EL (cell line): ENCODE data around the gene TCP10L.
"Not testable (repeated sequence)": the region's sequence is repeated elsewhere in the genome, so short reads cannot be mapped to it uniquely, and the experiment has no call there.

ENCODE experiments used
- DNase-seq: peaks from one replicate; pipeline ENCODE4 v3.0.0-alpha.2; 2016

Gene TCP10L

DNA sequence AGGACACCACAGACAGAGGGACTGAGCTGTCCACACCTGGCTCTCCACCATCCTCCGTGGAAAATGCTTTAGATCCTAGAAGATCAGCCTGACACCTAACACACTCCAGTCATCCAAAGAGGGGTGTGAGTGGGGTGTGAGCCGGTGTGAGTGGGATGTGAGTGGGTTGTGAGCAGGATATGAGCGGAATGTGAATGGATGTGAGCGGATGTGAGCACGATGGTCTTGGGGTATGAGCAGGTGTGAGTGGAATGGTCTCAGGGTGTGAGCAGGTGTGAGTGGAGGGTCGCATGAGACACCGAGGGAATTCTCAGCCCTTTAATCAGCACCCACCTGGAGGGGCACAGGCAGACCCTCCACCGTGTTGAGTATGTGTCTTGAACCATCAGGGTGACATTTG is 851 bp downstream of the TCP10L start:
- DNase-seq = no peak

DNA sequence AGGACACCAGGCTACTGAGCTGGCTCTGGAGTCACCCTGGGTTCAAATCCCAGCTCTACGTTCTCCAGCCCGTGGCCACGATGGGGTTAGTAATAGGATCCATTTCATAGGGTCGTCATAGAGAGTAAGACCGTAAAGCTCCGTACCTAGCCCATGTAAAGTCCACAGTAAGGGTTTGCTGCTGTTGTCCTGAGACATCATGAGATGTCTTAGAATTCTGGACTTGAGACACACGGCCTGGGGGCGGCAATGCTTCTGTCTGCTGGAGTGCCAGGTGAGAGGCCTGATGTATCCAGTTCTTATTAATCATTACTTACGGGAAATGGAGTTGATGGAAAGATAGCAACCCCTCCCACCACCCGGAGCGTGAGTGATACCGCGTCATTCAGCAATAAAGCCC is 3.6 kb downstream of the TCP10L start:
- no peak for DNase-seq

DNA sequence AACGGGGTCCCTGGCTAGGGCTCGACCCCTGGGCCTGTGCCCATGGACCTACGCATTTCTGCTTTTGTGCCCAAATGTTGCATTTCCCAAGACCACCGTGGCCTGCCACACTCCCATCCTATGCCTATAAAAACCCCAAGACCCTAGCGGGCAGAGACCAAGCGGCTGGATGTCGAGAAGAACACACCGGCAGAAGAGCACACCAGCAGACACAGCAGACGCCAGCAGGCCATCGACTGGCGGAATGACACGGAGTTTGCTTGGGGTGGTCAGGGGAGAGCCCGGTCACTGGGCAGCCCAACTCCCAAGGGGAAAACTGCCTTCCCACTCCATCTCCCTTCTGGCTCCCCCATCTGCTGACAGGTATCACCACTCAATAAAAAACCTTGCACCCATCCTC is 4.4 kb downstream of the TCP10L start:
- no peak for DNase-seq

DNA sequence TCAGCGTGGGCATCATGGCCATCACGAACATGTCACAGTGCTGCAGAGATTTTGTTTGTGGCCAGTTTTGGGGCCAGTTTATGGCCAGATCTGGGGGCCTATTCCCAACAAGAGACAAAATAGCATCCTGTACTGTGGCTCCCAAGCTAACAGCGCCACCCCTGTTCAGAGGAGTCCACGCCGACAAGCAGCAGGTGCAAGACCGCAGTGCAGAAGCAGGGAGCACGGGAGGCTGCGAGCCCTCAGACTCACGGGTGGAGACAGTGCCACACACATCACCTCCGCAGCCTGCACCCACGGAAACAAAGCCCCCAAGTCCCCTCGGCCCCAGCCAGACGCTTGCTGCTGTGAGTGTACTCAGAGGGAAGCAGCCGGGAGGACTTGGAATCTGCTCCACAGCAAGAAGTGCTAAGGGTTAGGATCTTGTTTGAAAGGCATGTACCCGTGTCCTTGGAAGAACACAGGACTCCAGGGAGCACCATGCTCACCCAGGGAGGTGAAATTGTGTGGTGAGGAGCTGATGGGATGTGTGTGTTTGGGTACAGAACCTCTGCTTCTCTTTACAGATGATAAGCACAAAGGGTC is 7.1 kb downstream of the TCP10L start:
- DNase-seq = peak; percentile 14

DNA sequence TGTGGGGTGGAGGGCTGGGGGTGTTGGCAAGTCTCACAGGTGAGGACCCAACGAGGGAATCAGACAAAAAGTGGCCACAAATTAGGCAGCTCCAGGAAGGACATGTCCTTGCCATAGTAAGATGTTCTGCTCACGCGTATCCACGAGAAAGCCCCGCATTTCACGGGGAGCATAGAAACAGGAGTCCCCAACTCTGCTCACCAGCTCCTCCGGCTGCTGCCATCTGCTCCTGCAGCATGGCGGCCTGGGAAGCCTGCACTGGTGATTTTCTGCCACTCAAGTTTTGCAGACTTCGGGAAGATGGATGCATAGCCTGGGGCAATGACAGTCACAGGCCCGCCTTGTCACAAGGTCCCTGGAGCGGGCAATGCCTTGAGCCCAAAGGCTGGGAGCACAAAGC is 9.3 kb downstream of the TCP10L start:
- DNase-seq = no peak

DNA sequence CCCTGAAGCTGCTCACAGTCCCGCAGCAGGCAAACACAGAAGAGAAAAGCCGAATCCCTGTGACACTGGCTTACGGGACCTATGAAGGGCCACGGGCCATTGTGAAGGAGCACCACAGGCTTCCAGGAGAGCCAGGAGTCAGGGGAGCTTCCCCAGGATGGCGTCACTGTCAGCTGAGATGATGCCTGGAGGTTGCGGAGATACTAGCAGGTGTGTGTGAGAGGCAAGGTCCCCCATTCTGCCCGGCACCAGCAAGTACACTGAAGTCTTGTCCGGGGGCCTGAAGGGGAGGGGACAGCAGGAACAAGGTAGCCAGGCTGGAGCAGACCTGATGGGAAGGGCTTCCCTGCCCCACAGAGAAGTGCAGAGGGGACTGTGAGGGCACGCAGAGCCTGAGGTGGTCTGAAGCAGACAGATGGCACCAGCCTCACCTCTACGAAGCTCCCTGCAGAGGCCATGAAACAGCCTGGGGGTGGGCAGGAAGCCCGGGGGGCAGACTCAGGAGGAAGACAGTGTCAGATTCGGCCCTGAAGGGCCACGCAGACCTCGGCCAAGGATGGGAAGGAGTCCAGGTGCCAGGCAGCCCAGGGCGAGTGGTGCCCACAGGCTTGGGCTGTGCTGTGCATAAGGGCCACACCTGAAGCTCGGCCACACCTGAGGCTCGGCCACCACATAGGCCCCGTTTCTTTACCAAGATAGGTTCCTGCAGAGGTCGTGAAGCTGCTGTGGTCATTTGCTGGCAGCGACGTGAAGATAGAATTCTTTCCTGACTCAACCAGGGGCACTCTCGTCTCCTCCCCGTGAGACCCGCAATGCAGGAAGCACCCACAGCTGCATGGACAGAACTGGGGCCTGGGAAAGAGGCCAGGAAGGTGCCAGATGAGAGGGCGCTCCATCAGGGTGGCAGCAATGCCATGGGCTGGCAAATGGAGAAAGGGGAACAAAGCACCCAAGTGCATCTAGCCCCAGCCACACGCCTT is 10.1 kb downstream of the TCP10L start:
- no peak for DNase-seq

DNA sequence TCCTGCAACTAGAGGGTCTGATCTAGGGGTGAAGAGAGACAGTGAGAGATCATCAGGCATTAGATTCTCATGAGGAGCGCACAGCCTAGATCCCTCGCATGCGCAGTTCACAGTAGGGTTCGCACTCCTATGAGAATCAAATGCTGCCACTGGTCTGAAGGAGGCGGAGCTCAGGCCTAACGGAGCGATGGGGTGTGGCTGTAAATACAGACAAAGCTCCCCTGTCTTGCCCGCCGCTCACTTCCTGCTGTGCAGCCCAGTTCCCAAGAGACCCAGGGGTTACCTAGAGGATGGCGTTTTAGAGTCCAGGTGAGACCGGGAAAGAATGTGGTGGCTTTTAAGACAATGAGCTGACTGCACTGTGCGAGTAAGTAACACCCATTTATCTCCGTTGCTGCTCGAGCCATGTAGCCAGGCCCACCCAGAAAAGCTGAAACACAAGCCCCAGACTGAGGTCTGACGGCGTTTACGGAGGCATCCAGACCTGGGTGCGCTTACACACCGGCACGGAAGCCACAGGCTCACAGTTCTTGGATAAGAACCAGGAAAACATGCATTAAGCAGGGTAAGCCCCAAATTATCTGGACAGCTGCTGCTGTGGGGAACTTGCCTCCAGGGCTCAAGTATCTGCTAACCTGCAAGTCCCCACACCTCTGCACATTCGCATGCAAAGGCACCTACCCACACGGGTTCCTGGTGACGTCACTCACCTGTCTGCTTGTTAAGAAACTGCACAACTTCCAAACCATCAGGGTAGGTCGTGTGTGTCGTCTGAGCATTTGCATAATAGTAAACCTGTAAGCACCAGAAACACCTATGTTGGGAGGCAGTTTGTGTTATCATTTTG is 12.5 kb downstream of the TCP10L start:
- DNase-seq = no peak

DNA sequence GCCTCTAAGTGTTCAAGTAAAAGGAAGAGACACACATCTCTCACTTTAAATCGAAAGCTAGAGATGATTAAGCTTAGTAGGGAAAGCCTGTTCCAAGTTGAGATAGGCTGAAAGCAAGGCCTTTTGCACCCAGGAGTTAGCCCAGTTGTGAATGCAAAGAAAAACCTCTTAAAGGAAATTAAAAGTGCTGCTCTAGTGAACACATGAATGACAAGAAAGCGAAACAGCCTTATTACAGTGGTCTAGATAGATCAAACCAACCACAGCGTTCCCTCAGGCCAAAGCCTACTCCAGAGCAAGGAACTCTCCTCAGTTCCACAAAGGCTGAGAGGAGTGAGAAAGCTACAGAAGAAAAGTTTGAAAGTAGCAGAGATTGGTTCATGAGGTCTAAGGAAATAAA is 14.9 kb downstream of the TCP10L start:
- no peak for DNase-seq

DNA sequence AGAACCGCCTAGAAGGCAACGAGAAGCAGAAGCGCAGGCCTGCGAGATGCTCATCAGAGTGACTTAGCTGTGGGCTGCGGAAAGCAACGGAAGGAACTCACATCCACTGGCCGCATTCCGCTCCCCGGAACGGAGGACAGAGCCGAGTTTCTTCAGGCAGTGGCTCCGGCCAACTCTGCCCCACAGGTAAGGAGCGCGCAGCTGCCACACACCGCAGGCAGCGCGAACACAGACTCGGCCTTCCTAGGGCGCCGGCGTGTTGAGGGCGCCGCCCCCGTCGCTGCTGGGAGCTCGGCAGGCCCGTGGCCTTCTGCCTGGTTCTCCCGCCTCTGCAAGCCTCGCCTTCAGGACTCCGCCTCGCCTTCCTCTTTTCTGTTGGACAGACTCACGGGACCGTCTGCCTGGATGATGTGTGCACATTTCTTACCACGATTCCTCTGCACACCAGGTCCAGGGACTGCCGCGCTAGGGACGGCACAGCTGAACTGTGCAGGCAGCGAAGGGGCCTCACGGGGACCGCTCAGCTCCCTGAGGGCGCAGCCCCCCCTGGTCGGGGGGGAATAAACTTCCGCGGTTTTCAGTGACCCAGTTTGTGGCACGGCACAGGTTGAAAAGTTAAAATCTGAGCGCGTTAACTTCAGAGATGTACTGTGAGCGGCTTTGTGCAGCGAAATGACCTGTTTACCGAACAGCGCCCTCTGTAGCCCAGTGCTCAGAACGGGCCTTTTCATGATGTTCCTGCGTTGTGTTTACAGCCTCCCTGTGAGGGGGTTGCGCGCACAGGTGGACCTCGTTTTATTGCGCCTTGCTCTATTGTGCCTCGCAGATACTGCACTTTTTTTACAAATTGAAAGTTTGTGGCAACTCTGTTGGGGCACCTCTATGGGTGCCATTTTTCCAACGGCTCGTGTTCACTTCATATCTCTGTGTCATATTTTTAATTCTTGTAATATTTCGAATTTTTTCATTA is 15.8 kb downstream of the TCP10L start:
- peak; percentile 82 for DNase-seq

DNA sequence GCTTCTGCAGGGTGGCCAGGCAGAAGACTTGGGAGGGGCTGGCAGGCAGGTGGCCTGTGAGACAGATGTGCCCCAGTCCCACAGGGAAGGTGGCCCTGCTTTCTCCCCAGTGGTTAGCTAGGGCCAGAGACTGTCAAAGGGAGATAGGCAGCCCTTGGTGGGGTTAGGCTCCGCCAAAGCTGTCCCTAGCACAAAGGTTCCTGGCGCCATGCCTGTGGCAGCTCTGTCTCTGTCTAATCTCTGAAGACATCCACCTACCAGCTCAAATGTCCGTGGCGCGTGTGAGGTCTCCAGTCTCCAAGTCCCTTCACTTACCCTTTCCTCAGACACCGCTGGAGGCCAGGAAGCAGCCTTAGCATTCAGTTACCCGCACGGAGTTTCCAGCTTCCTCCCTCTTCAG is 17.7 kb downstream of the TCP10L start:
- DNase-seq = no peak

DNA sequence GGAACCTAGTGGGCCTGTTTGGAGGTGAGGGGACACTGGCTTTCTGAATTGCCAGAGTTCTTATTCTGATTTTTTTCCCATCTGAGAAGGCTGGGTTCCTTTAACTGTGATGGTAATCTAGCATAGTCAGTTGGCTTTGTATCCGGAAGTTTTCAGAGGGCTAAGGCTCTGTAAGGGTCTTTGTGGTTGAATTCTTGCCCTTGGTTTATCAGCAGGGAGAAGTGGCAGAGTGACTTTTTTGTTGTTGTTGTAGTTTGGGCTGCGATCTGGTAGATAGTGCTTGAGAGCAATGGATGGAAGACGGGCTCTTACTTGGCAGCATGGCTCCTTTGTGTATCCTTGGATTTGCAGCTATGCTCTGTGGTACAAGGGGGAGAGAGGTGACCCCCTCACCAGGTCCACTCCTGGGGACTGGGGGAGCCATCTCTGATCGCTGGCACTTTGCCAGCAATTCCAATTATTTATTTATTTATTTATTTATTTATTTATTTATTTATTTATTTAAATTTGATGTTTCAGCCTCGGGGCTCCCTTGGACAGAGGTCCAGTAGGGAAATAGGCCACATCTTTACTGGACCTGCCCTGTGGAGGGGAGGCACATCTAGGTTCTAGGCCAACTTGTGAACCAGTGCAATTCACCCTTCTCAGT is 18.5 kb downstream of the TCP10L start:
- DNase-seq = no peak

DNA sequence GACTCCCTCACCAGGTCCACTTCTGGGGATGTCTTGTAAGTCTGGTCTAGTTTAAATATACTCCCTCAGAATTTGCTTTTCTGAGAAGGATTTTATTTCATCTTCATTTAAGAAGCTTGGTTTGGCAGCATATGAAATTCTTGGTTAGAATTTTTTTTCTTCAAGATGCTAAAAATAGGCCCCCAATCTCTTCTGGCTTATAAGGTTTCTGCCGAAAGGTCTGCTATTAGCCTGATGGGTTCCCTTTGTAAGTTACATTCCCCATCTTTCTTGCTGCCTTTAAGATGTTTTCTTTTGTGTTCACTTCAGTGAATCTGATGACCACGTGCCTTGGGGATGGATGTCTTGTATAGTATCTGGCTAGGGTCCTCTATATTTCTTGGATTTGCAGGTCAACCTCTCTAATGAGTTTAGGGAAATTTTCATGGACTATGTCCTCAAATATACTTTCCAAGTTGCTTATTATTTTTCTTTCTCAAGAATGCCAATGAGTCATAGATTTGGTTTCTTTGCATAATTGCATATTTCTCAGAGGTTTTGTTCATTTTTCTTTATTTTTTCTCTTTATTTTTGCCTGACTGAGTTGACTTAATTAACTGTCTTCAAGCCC is 19.4 kb downstream of the TCP10L start:
- DNase-seq = peak; percentile 33

DNA sequence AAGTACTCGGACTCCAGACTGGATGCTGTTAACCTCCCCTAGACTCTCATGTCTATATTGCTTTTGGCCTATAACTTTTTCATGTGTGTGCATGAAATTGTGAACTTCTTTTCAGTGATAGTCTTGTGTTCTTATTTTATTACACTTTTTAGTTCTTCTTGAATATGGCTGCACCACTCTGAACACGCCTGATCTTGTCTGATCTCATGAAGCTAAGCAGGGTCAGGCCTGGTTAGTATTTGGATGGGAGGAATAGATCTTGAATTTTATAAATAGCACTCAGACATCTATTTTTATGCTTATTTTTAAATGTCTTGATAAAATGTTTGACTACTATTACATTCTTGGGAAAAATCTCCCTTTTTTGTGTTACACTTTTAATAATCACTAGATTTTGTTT is 22.4 kb downstream of the TCP10L start:
- DNase-seq = no peak

DNA sequence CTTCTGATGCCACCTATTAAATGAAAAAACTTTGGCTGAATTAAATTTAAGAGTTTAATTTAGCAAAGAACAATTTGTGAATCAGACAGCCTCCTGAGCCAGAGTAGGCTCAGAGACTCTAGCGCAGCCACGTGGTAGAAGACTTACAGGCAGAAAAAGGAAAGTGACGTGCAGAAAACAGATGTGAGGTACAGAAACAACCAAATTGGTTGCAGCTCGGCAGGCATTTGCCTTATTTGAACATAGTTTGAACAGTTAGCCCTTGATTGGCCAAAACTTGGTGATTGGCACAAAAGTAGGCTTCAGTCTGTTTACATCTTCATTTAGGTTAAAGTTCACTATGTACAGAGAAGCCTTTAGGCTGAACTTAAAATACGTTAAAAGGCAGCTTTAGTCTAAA is 22.9 kb downstream of the TCP10L start:
- peak; percentile 77 for DNase-seq

DNA sequence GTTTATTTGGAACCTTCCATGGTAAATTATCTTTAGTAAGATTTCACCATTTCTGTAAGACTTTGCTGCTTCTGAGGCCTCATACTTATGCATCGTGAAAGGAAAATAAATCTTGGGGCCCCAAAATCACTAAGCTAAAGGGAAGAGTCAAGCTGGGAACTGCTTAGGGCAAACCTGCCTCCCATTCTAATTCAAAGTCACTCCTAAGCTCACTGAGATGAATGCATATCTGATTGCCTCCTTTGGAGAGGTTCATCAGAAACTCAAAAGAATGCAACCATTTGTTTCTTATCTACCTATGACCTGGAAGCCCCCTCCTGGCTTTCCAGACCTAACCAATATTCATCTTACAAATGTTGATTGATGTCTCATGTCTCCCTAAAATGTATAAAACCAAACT is 23.8 kb downstream of the TCP10L start:
- DNase-seq = not testable (repeated sequence)

DNA sequence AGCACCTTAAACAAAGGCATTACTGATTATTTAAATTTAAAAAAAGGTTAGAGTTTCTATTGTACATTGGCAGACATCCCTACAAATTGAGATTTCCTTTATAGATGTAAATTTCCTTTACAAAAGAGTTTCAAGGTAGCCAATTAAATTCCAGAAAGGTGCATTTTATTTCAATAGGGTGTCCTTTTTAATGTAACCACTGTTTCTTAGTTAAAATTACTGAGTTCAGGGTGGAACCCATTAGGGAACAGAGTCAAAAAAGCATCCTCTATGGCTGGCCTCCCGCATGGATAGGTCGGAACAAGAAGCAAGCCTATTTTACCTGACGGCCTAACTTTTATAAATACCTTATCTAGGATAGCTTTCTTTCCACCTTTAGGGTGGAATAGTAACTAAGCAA is 24.4 kb downstream of the TCP10L start:
- no peak for DNase-seq

DNA sequence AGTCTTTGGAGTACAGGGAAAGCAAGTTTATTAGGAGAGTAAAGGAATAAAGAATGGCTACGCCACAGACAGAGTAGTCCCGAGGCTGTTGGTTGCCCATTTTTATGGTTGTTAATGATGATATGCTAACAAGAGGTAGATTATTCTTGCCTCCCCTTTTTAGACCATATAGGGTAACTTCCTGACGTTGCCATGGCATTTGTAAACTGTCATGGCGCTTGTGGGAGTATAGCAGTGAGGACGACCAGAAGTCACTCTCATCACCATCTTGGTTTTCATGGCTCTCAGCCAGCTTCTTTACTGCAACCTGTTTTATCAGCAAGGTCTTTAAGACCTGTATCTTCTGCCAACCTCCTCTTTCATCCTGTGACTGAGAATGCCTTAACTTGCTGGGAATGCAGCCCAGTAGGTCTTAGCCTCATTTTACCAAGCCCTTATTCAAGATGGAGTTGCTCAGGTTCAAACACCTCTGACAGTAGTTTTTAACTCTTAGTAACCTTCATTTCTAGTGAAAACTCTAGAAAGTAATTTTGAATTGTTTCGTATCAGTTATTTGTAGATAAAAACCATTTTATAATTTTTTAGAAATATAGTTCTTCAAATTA is 26.2 kb downstream of the TCP10L start:
- no peak for DNase-seq

DNA sequence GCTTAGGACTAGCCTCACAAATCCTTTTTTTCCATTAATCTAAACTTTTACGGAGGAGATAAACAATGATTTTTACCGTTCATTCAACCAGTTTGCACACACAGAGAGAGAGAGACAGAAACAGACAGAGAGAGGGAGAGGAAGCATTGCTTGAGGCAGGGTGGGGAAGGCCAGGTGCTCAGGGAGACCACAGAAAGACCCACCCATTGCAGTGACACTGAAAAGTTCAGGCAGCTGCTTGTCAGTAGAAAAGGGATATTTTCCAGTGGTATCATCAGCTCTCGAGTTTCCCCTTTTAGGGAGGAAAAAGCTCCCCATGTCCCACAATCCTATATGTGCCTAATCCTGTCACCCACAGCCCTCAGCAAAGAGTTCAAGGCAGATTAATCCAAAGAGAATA is 27.2 kb downstream of the TCP10L start:
- no peak for DNase-seq

DNA sequence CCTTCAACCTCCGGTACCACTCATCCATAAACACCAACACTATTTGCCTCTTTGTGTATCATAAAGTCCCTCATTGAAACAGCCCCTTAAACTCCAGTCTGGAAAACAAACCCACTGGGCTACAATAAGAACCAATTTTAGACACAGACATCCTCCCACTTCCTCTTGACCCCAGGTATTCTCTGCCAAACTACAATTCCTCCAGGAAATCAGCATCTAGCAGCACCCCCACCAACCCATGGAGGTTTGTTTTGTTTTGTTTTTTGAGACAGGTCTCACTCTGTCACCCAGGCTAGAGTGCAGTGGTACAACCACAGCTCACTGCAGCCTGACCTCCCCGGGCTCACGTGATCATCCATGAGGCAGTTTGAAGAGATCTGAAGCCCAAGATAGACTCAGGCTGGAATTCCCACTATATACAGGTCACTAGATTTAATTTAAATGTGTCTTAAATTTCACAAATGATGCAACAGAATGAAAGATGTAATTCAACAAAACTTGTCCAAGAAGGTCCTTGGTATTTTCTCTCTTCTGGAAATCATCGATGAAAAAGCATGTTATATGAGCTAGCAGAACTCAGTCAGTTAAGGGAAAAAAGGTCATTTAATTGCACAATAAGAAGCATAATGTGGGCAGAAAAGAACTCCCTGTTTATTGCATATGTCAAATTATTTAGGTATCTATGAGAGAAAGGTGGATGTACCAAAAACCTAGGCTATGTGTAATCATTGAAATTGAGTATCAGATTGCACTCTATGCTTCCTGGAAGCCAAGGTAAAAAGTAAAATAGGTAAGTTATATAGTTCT is 30.3 kb downstream of the TCP10L start:
- no peak for DNase-seq

DNA sequence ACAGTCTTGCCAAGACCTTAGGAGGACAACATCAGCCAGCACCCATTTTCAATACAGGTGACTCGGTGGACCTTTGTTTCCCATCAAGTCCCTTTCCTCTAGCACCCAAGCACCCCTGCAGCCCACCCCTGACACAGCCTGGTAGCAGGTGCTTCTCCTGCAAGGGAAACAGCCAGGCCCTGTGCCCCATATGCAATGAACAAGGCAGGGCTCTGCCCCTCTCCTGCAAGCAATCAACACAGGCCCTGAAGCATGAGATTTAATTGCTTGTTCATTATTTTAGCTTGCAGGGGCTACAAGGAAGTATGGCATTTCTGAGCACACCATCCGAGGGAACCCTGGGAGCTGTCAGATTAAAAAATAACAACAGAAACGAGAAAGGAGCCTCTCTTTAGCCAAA is 35.4 kb downstream of the TCP10L start:
- no peak for DNase-seq
